Hypothalamus (tissue), 51 donors: ENCODE results near the gene ATP6V0A1.
A peak's percentile ranks its signal among the peaks of the same experiment; 100 is the strongest.
"Not testable (repeated sequence)": the region's sequence is repeated elsewhere in the genome, so short reads cannot be mapped to it uniquely, and the experiment has no call there.

ENCODE experiments used
- DNase-seq, 51 donors: peaks; one replicate each; lab custom pipeline; 2025; lab: John Stamatoyannopoulos, UW

ATP6V0A1 gene

GRCh38 chr17:42431758-42432161, 26.9 kb upstream of the ATP6V0A1 start:
- DNase-seq: no peak

- peak in 1 of 51 donors; percentile 11 for DNase-seq
Observed at GRCh38 chr17:42436391-42436790, 22.3 kb upstream of the ATP6V0A1 start.

- no peak for DNase-seq
Observed at GRCh38 chr17:42438600-42439567, 19.8 kb upstream of the ATP6V0A1 start.

GRCh38 chr17:42441371-42442195, 17.1 kb upstream of the ATP6V0A1 start:
- DNase-seq: no peak

GRCh38 chr17:42442196-42442565, 16.5 kb upstream of the ATP6V0A1 start:
- DNase-seq: no peak

- not testable (repeated sequence) for DNase-seq
Observed at GRCh38 chr17:42449176-42449575, 9.5 kb upstream of the ATP6V0A1 start.

- DNase-seq: not testable (repeated sequence)
Observed at GRCh38 chr17:42449838-42450237, 8.8 kb upstream of the ATP6V0A1 start.

GRCh38 chr17:42451270-42451669, 7.4 kb upstream of the ATP6V0A1 start:
- not testable (repeated sequence) for DNase-seq

GRCh38 chr17:42453439-42453838, 5.2 kb upstream of the ATP6V0A1 start:
- DNase-seq: no peak

- DNase-seq: not testable (repeated sequence)
Observed at GRCh38 chr17:42454987-42455386, 3.7 kb upstream of the ATP6V0A1 start.

- DNase-seq: peak in 1 of 51 donors; percentile 29
Observed at GRCh38 chr17:42456223-42457106, 2.2 kb upstream of the ATP6V0A1 start.

GRCh38 chr17:42457107-42457792, 1.4 kb upstream of the ATP6V0A1 start:
- peak in 1 of 51 donors; percentile 2 for DNase-seq

- peak in 43 of 51 donors; percentile 4 to 83 (median 35) for DNase-seq
Observed at GRCh38 chr17:42459256-42459800, 650 bp downstream of the ATP6V0A1 start.

GRCh38 chr17:42459801-42460281, 1.2 kb downstream of the ATP6V0A1 start:
- peak in 2 of 51 donors; percentile 72 to 74 for DNase-seq

GRCh38 chr17:42460371-42460770, 1.7 kb downstream of the ATP6V0A1 start:
- peak in 1 of 51 donors; percentile 63 for DNase-seq

- no peak for DNase-seq
Observed at GRCh38 chr17:42463976-42464400, 5.3 kb downstream of the ATP6V0A1 start.

- no peak for DNase-seq
Observed at GRCh38 chr17:42467889-42468288, 9.2 kb downstream of the ATP6V0A1 start.

- no peak for DNase-seq
Observed at GRCh38 chr17:42472709-42473521, 14.2 kb downstream of the ATP6V0A1 start.
